Vagina (tissue), 2 donors: ENCODE results near the gene RTF2.

ENCODE experiments used
- POLR2A ChIP-seq, 2 donors: fragments of 450-650 bp; IDR thresholded peaks; one replicate each; pipeline ENCODE4 v1.6.1; 2017; ENCODE audit warnings: antibody characterized with exemption in 2 of 2, mild to moderate bottlenecking in 2 of 2, moderate library complexity in 2 of 2
- POLR2AphosphoS5 ChIP-seq, 2 donors: sonication (generic); formaldehyde crosslinking; IDR thresholded peaks; one replicate each; pipeline ENCODE4 v1.9.0; 2017; ENCODE audit warnings: antibody characterized with exemption in 2 of 2, mild to moderate bottlenecking in 2 of 2, low read depth in 1 of 2; ENCODE audit not compliant: insufficient read depth in 1 of 2
- TF ChIP-seq, protein P1 (sequence below), 3 experiments: fragments of 450-650 bp in 2 of 3; fragments of 200-600 bp in 1 of 3; sonication (generic) in 1 of 3; IDR thresholded peaks; one replicate each; pipeline ENCODE4 v1.5.1; 2017 to 2019; ENCODE audit warnings: antibody characterized with exemption in 3 of 3, mild to moderate bottlenecking in 2 of 3, moderate library complexity in 2 of 3

DNA sequence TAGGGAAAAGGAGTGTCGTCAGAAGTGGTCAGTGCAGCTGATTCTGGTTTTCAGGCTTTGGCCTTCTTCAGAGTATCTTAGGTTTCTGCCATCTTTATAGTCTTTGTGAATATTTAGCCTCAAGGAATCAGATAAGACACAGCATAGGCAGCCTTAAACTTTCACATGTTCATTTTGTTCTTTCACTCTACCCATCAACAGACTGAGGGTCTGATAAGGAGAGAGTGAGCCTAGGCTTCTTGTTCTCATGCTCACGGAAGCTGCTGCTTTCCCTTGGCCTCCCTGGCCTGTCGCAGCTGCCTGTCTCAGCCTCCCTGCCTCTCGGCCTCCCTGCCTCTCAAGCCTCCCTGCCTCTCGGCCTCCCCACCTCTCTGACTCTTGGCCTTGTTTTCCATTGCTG, 20.1 kb downstream of the RTF2 start:
- TF ChIP-seq, protein P1, sequence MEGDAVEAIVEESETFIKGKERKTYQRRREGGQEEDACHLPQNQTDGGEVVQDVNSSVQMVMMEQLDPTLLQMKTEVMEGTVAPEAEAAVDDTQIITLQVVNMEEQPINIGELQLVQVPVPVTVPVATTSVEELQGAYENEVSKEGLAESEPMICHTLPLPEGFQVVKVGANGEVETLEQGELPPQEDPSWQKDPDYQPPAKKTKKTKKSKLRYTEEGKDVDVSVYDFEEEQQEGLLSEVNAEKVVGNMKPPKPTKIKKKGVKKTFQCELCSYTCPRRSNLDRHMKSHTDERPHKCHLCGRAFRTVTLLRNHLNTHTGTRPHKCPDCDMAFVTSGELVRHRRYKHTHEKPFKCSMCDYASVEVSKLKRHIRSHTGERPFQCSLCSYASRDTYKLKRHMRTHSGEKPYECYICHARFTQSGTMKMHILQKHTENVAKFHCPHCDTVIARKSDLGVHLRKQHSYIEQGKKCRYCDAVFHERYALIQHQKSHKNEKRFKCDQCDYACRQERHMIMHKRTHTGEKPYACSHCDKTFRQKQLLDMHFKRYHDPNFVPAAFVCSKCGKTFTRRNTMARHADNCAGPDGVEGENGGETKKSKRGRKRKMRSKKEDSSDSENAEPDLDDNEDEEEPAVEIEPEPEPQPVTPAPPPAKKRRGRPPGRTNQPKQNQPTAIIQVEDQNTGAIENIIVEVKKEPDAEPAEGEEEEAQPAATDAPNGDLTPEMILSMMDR (IDR thresholded peaks at IDR 0.05), result no peak
- TF ChIP-seq POLR2A (IDR thresholded peaks at IDR 0.05), result no peak
- TF ChIP-seq POLR2AphosphoS5 (IDR thresholded peaks at IDR 0.05; ENCODE audit: insufficient read depth in 1 of 2, low read depth in 1 of 2), result no peak
